ENCODE results near the gene ARHGEF19. TPM values are rescaled to one million over a fixed set of nuclear protein-coding genes. Genes with fewer than 3 reads are reported as not detected.

Gene ARHGEF19
- total RNA-seq, 2 experiments from 2014 or later: 10.7 to 12.1 TPM

GRCh38 chr1:16177306-16177705 is 35.1 kb downstream of the ARHGEF19 start:
- POLR2A ChIA-PET: no interaction called here
- CTCF ChIA-PET: no interaction called here
- no peak for DNase-seq
- Mint-ChIP-seq H3K4me1 (no peaks in the 10 kb centered on the region), H3K4me3 (no peak overlapping the region), H3K27me3 (no peaks in the 10 kb centered on the region), H3K27ac (no peak overlapping the region), H3K36me3 (ENCODE audit: low read depth) (no peaks in the 10 kb centered on the region), H3K9me3 (no peaks in the 10 kb centered on the region)

- no peaks in the 10 kb centered on the region for H3K4me1 Mint-ChIP-seq
- H3K9me3 Mint-ChIP-seq: no peaks in the 10 kb centered on the region
- POLR2A ChIA-PET: no interaction called here
- no peaks in the 10 kb centered on the region for H3K27me3 Mint-ChIP-seq
- no peak overlapping the region for H3K4me3 Mint-ChIP-seq
- CTCF ChIA-PET: no interaction called here
- no peaks in the 10 kb centered on the region for H3K36me3 Mint-ChIP-seq (ENCODE audit: low read depth)
- no peak overlapping the region for H3K27ac Mint-ChIP-seq
- DNase-seq: no peak
These were observed 35.8 kb downstream of the ARHGEF19 start for GRCh38 chr1:16176653-16177052.

GRCh38 chr1:16175610-16176553 is 36.6 kb downstream of the ARHGEF19 start:
- Mint-ChIP-seq H3K4me1 (no peaks in the 10 kb centered on the region), H3K27me3 (no peaks in the 10 kb centered on the region), H3K27ac (no peak overlapping the region), H3K9me3 (no peaks in the 10 kb centered on the region), H3K4me3 (no peak overlapping the region), H3K36me3 (ENCODE audit: low read depth) (no peaks in the 10 kb centered on the region)
- CTCF ChIA-PET: interaction anchor here (1.4 kb wide), 1 partner anchor 11 kb away, joined by 3 read pairs; no protein-coding TSS in a partner anchor
- DNase-seq: no peak
- POLR2A ChIA-PET: no interaction called here

- ChIA-PET CTCF (interaction anchor here (1.4 kb wide), 1 partner anchor 10 kb away, joined by 3 read pairs; no protein-coding TSS in a partner anchor), POLR2A (no interaction called here)
- Mint-ChIP-seq H3K9me3 (no peaks in the 10 kb centered on the region), H3K4me3 (no peak overlapping the region), H3K27ac (no peak overlapping the region), H3K4me1 (no peaks in the 10 kb centered on the region), H3K27me3 (peaks cover 4% of the 10 kb centered on the region), H3K36me3 (ENCODE audit: low read depth) (no peaks in the 10 kb centered on the region)
- no peak for DNase-seq
These were observed 37.4 kb downstream of the ARHGEF19 start for GRCh38 chr1:16174886-16175598.

GRCh38 chr1:16174261-16174868 is 38.1 kb downstream of the ARHGEF19 start:
- CTCF ChIA-PET: interaction anchor here (1.4 kb wide), 1 partner anchor 9 kb away, joined by 3 read pairs; no protein-coding TSS in a partner anchor
- POLR2A ChIA-PET: no interaction called here

GRCh38 chr1:16173447-16174260 is 38.8 kb downstream of the ARHGEF19 start:
- ChIA-PET POLR2A (no interaction called here), CTCF (interaction anchor here (0.6 kb wide), 1 partner anchor 27 kb away, joined by 3 read pairs; no protein-coding TSS in a partner anchor)
- H3K4me3 Mint-ChIP-seq: no peak overlapping the region
- H3K36me3 Mint-ChIP-seq (ENCODE audit: low read depth): no peaks in the 10 kb centered on the region
- peaks cover 11% of the 10 kb centered on the region for H3K27me3 Mint-ChIP-seq
- DNase-seq: no peak
- no peaks in the 10 kb centered on the region for H3K9me3 Mint-ChIP-seq
- no peak overlapping the region for H3K27ac Mint-ChIP-seq
- peaks cover 7% of the 10 kb centered on the region for H3K4me1 Mint-ChIP-seq

More at GRCh38 chr1:16174261-16174868, 38.1 kb downstream of the ARHGEF19 start:
- Mint-ChIP-seq H3K4me1 (peaks cover 1% of the 10 kb centered on the region), H3K36me3 (ENCODE audit: low read depth) (no peaks in the 10 kb centered on the region), H3K4me3 (no peak overlapping the region), H3K9me3 (no peaks in the 10 kb centered on the region), H3K27ac (no peak overlapping the region), H3K27me3 (peaks cover 7% of the 10 kb centered on the region)
- no peak for DNase-seq

GRCh38 chr1:16172964-16173446 is 39.4 kb downstream of the ARHGEF19 start:
- peaks cover 12% of the 10 kb centered on the region for H3K27me3 Mint-ChIP-seq
- H3K4me1 Mint-ChIP-seq: peaks cover 13% of the 10 kb centered on the region
- H3K27ac Mint-ChIP-seq: no peak overlapping the region
- ChIA-PET CTCF (interaction anchor here (0.6 kb wide), 1 partner anchor 28 kb away, joined by 3 read pairs; no protein-coding TSS in a partner anchor), POLR2A (no interaction called here)
- H3K9me3 Mint-ChIP-seq: no peaks in the 10 kb centered on the region
- H3K36me3 Mint-ChIP-seq (ENCODE audit: low read depth): no peaks in the 10 kb centered on the region
- DNase-seq: no peak
- no peak overlapping the region for H3K4me3 Mint-ChIP-seq

- Mint-ChIP-seq H3K27me3 (peaks cover 12% of the 10 kb centered on the region), H3K9me3 (no peaks in the 10 kb centered on the region), H3K4me3 (no peak overlapping the region), H3K4me1 (peaks cover 16% of the 10 kb centered on the region), H3K36me3 (ENCODE audit: low read depth) (no peaks in the 10 kb centered on the region), H3K27ac (no peak overlapping the region)
- ChIA-PET POLR2A (no interaction called here), CTCF (no interaction called here)
- no peak for DNase-seq
These were observed 40.1 kb downstream of the ARHGEF19 start for GRCh38 chr1:16172218-16172830.

GRCh38 chr1:16171314-16172151 is 40.9 kb downstream of the ARHGEF19 start:
- ChIA-PET CTCF (interaction anchor here (1.6 kb wide), 1 partner anchor 93 kb away, joined by 4 read pairs; no protein-coding TSS in a partner anchor), POLR2A (no interaction called here)
- no peak for DNase-seq
- Mint-ChIP-seq H3K4me3 (no peak overlapping the region), H3K9me3 (no peaks in the 10 kb centered on the region), H3K27ac (no peak overlapping the region), H3K36me3 (ENCODE audit: low read depth) (no peaks in the 10 kb centered on the region), H3K27me3 (peaks cover 12% of the 10 kb centered on the region), H3K4me1 (peaks cover 17% of the 10 kb centered on the region)

- Mint-ChIP-seq H3K4me1 (peaks cover 25% of the 10 kb centered on the region), H3K36me3 (ENCODE audit: low read depth) (no peaks in the 10 kb centered on the region), H3K27me3 (peaks cover 19% of the 10 kb centered on the region), H3K9me3 (no peaks in the 10 kb centered on the region), H3K27ac (no peak overlapping the region), H3K4me3 (no peak overlapping the region)
- no peak for DNase-seq
- ChIA-PET CTCF (interaction anchor here (1.6 kb wide), 1 partner anchor 91 kb away, joined by 4 read pairs; no protein-coding TSS in a partner anchor), POLR2A (interaction anchor here (0.6 kb wide), 1 partner anchor 16 kb away, joined by 3 read pairs; no protein-coding TSS in a partner anchor)
These were observed 42.2 kb downstream of the ARHGEF19 start for GRCh38 chr1:16170283-16170673.
